ENCODE measurements around the gene COL17A1. TPM values are rescaled to one million over a fixed set of nuclear protein-coding genes. Genes with fewer than 3 reads are reported as not detected.

Gene COL17A1
- total RNA-seq, 1 donor: under 0.01 TPM

DNA sequence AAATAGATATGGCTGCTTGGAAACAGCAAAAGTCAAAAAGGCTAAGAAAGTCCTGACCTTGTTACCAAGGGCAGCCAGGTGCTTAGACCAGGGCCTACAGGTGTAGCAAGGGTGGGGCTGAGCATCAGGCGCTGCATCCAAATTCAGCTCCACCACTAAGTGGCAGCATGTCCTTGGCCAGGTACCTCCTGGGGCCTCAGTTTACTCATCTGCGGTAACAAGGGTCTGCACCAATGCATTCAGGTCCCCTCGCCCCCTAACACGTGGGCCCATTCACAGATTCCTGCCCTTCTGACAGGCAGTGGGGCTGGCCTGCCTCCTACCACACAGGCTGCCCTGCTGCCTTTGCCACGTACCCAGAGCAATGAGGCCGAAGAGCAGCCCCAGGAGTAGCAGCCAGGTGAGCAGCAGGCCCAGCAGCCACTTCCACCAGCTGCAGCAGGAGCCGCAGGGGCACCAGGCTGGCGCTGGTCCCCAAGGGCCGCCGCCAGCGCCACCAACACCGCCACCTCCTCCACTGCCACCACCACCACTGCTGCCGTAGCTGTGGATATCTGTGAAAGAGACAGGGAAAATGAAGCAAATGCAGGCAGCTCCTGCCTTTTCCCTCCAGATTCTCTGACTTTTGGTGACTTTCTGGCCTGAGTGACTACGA is 28.9 kb downstream of the COL17A1 start:
- no peak for DNase-seq (ENCODE audit: low read depth in 2 of 3, low spot score in 2 of 3)

DNA sequence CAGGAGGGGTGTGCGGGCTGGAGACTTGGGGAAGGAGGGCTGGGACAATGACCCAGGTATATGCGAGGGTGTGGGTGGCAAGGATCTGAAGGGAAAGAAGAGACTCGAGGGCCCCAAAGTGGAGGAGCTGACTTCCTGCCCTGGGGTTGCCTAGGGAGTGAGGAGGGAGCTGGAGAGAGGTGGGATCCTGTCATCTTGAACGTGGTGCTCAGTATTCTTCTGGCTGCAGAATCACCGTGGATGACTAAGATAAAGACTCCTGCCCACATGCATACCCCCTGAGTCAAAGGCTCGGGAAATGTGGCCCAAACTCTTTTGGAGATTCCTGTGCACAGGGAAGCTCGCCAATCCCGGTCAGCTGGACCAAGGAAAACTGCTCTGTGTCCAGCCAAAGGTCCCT is 31.2 kb downstream of the COL17A1 start:
- no peak for DNase-seq (ENCODE audit: low read depth in 2 of 3, low spot score in 2 of 3)

DNA sequence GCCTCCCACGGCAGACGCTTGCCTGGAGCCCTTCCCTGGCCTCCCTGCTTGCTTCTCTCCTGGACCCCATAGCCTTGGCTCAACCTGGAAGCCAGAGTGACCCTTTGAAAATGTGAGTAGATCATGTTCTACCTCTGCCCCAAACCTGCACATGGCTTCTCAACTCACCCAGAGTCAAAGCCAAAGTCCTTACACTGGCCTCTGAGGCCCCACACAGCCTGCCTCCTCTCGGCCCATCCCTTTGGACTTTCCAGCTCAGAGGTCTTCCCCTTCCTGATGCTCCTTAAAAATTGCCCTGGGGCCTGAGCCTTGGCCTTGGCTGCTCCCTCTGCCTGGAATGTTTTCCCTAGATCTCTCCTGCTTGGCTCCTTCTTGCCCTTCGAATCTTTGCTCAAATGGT is 32.5 kb downstream of the COL17A1 start:
- DNase-seq (ENCODE audit: low read depth in 2 of 3, low spot score in 2 of 3): no peak

GRCh38 chr10:104052431-104052830 is 33.2 kb downstream of the COL17A1 start:
- DNase-seq (ENCODE audit: low read depth in 2 of 3, low spot score in 2 of 3): no peak

DNA sequence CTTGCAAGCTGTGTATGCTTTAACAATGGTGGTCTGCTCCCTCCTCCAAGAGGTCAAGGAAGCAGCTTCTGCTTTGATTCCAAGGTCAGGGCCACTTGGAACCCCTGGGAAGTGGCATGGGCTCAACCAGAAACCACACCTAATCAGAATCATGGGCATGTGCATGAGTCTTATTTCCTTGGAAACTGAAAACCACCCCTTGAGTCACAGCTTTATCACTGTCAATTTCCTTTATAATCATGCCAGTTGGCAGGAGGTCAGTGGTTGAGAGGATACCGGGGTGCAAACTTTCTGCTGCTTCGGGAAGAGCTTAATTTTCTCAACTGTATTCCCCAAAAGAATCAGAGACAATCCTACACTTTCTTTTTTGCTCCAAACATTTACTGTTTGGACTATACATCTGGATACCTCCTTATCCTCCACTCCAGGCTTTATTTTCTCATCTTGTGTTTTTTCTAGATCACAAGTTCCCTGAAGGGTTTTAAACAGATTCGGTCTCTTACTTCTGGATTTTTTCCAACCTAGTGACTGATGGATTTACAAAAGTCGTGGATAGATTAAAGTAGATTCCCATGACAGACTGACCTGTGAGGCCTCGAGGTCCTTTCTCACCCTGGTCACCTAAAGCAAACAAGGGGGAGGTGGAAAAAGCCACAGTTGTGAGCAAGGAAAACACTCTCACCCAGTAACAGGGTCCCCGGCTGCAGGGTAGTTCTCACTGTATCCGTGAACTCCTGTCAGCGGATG is 36.0 kb downstream of the COL17A1 start:
- DNase-seq (ENCODE audit: low read depth in 2 of 3, low spot score in 2 of 3): no peak

DNA sequence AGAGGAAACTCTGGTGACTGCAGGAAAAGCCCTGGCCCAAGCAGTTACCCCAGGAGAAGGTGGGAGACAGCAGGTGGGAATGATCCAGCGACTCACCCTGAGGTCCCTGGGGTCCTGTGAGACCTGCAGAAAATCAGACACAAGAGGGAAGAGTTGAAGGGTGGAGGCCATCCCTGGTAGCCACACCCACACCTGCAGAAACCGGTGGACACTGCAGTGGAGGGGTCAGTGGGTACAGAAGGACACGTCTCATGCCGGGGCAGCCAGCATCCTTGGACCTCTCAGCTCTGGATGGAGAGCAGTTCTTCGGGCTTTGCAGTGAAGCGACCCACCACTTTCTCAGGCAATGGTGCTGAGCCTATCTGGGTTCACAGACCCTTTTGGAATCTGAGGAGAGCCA is 39.0 kb downstream of the COL17A1 start:
- DNase-seq (ENCODE audit: low read depth in 2 of 3, low spot score in 2 of 3): no peak

DNA sequence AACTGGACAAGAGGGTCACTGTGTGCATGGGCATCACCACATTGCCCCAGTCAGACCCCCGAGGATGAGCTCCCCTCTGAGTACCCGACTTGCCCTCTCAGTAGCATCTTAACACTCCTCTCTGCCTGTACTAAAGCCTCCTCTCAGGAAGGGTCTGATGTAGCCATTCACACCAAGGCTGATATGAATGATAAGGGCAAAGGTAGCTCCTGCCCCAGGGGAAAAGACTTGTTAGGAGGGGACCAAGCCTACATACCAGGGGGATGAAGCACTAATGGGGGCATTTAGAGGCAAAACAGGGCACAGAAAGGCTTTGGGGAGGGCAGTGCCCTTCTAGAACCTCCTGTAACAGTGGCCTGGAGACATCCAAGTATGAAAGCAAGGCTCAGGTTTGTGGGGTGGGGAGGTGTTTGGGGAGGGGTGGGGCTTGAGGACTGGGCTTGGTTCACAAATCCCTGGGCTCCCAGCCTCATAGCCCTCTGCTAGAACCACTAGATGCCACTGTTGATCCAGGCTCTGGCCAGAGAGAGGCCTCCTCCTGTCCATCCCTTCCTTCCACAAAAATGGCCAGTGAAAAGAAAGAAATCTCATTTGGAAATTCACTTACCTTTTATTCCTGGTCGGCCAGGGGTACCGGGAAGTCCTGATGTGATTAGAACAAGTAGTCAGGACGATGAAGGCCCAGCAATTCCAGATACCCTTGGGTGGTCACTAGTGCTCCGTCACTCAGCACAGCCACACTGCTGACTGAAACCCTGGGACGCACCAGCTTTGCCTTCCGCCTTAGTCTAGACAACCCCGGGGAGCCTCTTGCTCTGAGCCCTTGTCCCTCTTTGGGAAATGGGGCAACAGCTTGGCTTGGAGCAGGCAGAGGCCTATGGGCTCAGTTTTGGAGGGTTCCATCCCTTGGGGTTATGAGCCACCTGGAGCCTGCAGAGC is 40.3 kb downstream of the COL17A1 start:
- DNase-seq (ENCODE audit: low read depth in 2 of 3, low spot score in 2 of 3): peak in 2 of 3 donors; percentile 25 to 51

GRCh38 chr10:104043854-104044253 is 41.8 kb downstream of the COL17A1 start:
- no peak for DNase-seq (ENCODE audit: low read depth in 2 of 3, low spot score in 2 of 3)

GRCh38 chr10:104043185-104043830 is 42.4 kb downstream of the COL17A1 start:
- no peak for DNase-seq (ENCODE audit: low read depth in 2 of 3, low spot score in 2 of 3)

DNA sequence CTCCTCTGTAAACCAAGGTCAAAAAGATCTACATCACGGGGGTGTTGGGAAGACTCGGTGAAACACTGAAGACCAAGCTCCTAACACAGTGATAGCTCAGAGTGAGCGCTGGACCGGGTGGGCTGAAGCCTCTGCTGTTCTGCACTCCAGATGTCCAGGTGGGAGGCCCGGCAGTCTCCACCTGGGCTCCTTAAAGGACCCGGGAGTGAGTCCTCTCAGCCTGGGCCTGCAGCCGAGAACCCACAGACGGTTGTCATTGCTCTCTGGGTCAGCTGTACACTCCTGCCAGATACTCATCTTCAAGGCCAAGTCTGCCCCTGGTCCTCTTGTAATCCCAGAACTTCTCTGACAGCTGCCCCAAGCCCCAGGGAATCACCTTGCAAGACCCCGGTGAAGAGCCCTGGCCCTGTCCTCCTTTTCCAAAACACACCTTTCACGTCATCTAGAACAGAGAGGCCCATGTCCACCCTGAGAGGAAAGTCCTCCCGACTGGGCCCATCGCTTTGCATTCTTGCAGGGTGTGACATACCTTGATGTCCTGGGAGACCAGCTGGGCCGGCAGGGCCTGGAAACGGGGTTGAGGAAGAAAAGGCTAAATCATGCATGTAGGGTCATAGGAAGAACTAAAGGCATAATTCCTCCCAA is 43.7 kb downstream of the COL17A1 start:
- no peak for DNase-seq (ENCODE audit: low read depth in 2 of 3, low spot score in 2 of 3)

- no peak for DNase-seq (ENCODE audit: low read depth in 2 of 3, low spot score in 2 of 3)
Measured at GRCh38 chr10:104040862-104041789, 44.6 kb downstream of the COL17A1 start.

- no peak for DNase-seq (ENCODE audit: low read depth in 2 of 3, low spot score in 2 of 3)
Measured at GRCh38 chr10:104040382-104040781, 45.3 kb downstream of the COL17A1 start.

GRCh38 chr10:104038958-104039752 is 46.5 kb downstream of the COL17A1 start:
- no peak for DNase-seq (ENCODE audit: low read depth in 2 of 3, low spot score in 2 of 3)

- no peak for DNase-seq (ENCODE audit: low read depth in 2 of 3, low spot score in 2 of 3)
Measured at GRCh38 chr10:104038537-104038936, 47.1 kb downstream of the COL17A1 start.

GRCh38 chr10:104037261-104037951 is 48.3 kb downstream of the COL17A1 start:
- DNase-seq (ENCODE audit: low read depth in 2 of 3, low spot score in 2 of 3): no peak

DNA sequence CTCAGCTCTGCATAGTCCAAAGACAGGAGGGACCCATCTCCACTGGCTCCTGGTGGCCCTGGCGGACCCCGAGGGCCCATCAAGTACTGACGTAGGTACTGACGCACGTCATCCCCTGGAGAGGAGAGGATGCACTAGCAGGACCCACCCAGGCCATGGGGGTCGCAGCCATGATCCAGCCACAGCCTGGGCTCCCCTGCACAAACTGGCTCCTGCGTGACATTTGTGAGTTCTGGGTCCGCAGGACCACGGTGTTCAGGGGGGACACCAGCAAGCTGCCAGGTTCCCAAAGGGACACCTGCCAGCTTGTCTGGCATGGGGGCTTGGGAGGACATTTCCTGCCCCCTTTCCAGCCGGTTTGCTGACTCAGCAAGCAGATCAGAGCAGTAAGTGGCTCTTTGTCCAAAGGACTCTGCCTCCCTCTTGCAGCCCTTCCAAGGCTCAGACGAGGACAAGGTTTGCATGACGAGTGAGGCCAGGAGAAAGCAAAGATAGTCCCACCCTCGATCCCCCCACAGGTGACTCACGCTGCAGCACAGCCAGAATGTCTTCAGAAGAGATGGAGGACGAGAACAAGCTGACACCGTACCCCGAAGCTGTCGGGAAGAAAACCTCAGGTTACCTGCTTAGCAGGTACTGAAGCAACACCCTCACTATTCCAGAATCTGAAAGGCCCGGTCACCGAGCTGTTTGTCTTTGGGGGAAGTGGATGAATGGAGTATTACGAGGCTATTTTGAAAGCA is 49.0 kb downstream of the COL17A1 start:
- no peak for DNase-seq (ENCODE audit: low read depth in 2 of 3, low spot score in 2 of 3)

DNA sequence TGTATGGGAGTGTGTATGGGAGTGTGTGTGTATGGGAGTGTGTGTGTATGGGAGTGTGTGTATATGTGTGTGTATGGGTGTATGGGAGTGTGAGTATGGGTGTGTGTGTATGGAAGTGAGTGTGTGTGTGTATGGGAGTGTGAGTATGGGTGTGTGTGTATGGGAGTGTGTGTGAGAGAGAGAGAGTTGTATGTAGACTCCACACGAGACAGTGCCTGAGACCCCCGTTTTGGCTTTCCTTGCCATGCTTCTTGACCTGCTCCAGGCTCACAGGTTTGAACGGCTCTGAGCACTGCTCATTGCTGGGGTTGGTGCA is 49.7 kb downstream of the COL17A1 start:
- no peak for DNase-seq (ENCODE audit: low read depth in 2 of 3, low spot score in 2 of 3)

All from hematopoietic multipotent progenitor cell (in vitro differentiated cells).